ENCODE data around the gene SLC38A3.

DNA sequence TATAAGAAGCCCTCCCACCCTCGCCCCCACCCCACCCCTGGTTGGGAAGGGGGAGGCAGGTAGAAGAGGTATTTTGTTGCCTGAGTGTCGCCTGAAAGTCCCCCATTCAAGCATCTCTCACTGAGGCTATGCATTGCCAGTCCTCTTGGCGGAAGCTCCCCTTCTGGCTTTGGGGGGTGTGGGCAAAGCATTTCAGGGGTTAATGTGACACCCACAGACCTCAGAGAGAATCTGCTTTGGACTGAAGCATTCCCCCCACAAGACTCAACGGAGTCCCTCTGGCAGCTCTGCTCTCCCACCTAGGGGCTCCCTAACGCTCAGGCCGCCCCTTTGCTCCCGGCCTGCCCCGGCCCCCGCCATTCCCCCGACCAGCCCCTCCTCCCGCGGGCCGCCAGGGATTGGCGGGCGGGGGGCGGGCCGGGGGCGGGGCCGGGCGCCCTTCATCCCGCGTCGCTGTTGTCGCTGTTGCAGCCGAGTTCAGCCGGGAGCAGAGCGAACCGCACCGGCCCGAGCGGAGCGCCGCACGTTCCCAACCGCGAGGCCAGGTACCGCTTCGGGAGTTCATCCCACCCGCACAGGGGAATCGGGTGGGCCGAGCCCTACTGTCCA lies at the start of gene SLC38A3:
- no peak for TF ChIP-seq RAD21 (IDR thresholded peaks at IDR 0.05; ENCODE audit: low read depth)
- TF ChIP-seq EP300 (IDR thresholded peaks at IDR 0.05; ENCODE audit: borderline replicate concordance) = no peak
- TF ChIP-seq, protein P1, sequence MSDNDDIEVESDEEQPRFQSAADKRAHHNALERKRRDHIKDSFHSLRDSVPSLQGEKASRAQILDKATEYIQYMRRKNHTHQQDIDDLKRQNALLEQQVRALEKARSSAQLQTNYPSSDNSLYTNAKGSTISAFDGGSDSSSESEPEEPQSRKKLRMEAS (IDR thresholded peaks at IDR 0.05) = 0 out of 2 replicates have a peak, but pooled peaks have one; percentile 33
- TF ChIP-seq, protein P2, sequence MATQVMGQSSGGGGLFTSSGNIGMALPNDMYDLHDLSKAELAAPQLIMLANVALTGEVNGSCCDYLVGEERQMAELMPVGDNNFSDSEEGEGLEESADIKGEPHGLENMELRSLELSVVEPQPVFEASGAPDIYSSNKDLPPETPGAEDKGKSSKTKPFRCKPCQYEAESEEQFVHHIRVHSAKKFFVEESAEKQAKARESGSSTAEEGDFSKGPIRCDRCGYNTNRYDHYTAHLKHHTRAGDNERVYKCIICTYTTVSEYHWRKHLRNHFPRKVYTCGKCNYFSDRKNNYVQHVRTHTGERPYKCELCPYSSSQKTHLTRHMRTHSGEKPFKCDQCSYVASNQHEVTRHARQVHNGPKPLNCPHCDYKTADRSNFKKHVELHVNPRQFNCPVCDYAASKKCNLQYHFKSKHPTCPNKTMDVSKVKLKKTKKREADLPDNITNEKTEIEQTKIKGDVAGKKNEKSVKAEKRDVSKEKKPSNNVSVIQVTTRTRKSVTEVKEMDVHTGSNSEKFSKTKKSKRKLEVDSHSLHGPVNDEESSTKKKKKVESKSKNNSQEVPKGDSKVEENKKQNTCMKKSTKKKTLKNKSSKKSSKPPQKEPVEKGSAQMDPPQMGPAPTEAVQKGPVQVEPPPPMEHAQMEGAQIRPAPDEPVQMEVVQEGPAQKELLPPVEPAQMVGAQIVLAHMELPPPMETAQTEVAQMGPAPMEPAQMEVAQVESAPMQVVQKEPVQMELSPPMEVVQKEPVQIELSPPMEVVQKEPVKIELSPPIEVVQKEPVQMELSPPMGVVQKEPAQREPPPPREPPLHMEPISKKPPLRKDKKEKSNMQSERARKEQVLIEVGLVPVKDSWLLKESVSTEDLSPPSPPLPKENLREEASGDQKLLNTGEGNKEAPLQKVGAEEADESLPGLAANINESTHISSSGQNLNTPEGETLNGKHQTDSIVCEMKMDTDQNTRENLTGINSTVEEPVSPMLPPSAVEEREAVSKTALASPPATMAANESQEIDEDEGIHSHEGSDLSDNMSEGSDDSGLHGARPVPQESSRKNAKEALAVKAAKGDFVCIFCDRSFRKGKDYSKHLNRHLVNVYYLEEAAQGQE (IDR thresholded peaks at IDR 0.05; ENCODE audit: low read depth) = no peak
- no peak for TF ChIP-seq YY1 (IDR thresholded peaks at IDR 0.05; ENCODE audit: low read depth)
- TF ChIP-seq, protein P3, sequence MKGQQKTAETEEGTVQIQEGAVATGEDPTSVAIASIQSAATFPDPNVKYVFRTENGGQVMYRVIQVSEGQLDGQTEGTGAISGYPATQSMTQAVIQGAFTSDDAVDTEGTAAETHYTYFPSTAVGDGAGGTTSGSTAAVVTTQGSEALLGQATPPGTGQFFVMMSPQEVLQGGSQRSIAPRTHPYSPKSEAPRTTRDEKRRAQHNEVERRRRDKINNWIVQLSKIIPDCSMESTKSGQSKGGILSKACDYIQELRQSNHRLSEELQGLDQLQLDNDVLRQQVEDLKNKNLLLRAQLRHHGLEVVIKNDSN (IDR thresholded peaks at IDR 0.05) = no peak
- TF ChIP-seq ZBTB7A (IDR thresholded peaks at IDR 0.05; ENCODE audit: low read depth) = peak; percentile 50
- no peak for TF ChIP-seq TEAD4 (IDR thresholded peaks at IDR 0.05)
- TF ChIP-seq TAF1 (IDR thresholded peaks at IDR 0.05; ENCODE audit: low read depth) = no peak
- TF ChIP-seq FOXM1 (IDR thresholded peaks at IDR 0.05; ENCODE audit: borderline replicate concordance, low read depth) = no peak
- TF ChIP-seq CREB1 (IDR thresholded peaks at IDR 0.05; ENCODE audit: low read depth) = no peak
